CD4-positive, alpha-beta T cell (primary cell): Measurements from ENCODE around the gene TSHZ1. TPM values are rescaled to one million over a fixed set of nuclear protein-coding genes. Genes with fewer than 3 reads are reported as not detected.
A peak's percentile ranks its signal among the peaks of the same experiment; 100 is the strongest.

ENCODE experiments used
- ATAC-seq: fragments of 200-7000 bp; cut with Tn5 transposase; one replicate; pipeline ENCODE4 v1.10.0; 2022; ENCODE audit warnings: mild to moderate bottlenecking; ENCODE audit not compliant: poor library complexity
- CTCF ChIA-PET: fragments of 350-600 bp; sonication (Branson Sonifier 250); formaldehyde crosslinking; loops from one replicate; lab custom pipeline; 2021; ENCODE audit warnings: antibody characterized with exemption, inconsistent platforms; lab: Charles Lee
- POLR2A ChIA-PET: fragments of 350-600 bp; sonication (Branson Sonifier 250); formaldehyde crosslinking; loops from one replicate; lab custom pipeline; 2021; ENCODE audit warnings: antibody characterized with exemption, inconsistent platforms; lab: Charles Lee
- DNase-seq, 14 experiments: peaks; one replicate each; pipeline ENCODE4 v3.0.0-alpha.2; 2013 to 2020; ENCODE audit warnings: mixed read lengths in 2 of 14
- H3K27ac ChIP-seq, 2 donors: one replicate each; pipeline versions ENCODE4 v1.5.1 to v1.7.0; 2013; ENCODE audit warnings: low read length in 2 of 2, low read depth in 1 of 2, mild to moderate bottlenecking in 1 of 2
- H3K27me3 ChIP-seq, 2 experiments: 1 replicate in 1 of 2; 2 replicates in 1 of 2; pipeline versions ENCODE4 v1.6.1 to v1.7.0; 2013; ENCODE audit warnings: low read length in 2 of 2, control low read depth in 1 of 2, mild to moderate bottlenecking in 1 of 2, moderate library complexity in 1 of 2; ENCODE audit not compliant: insufficient read depth in 2 of 2, control insufficient read depth in 1 of 2
- H3K36me3 ChIP-seq: one replicate; pipeline ENCODE4 v1.6.1; 2013; ENCODE audit warnings: low read length, control low read depth; ENCODE audit not compliant: insufficient read depth
- H3K4me1 ChIP-seq: one replicate; pipeline ENCODE4 v1.6.1; 2013; ENCODE audit warnings: low read length, control low read depth; ENCODE audit not compliant: insufficient read depth
- H3K4me3 ChIP-seq: one replicate; pipeline ENCODE4 v1.5.1; 2013; ENCODE audit warnings: mild to moderate bottlenecking, low read length, moderate library complexity
- H3K9me3 ChIP-seq, 2 experiments: 1 replicate in 1 of 2; 2 replicates in 1 of 2; pipeline versions ENCODE4 v1.6.1 to v1.7.0; 2013; ENCODE audit warnings: low read length in 2 of 2, mild to moderate bottlenecking in 2 of 2, control low read depth in 1 of 2, moderate library complexity in 1 of 2; ENCODE audit not compliant: control insufficient read depth in 1 of 2, insufficient read depth in 1 of 2
- H3K27ac Mint-ChIP-seq: one replicate; pipeline ENCODE4 v1.8.0; 2020; ENCODE audit warnings: mixed read lengths
- H3K27me3 Mint-ChIP-seq: one replicate; pipeline ENCODE4 v1.8.0; 2021; ENCODE audit warnings: mixed read lengths
- H3K36me3 Mint-ChIP-seq: one replicate; pipeline ENCODE4 v1.8.0; 2021; ENCODE audit warnings: low read depth, mixed read lengths
- H3K4me1 Mint-ChIP-seq: one replicate; pipeline ENCODE4 v1.8.0; 2021; ENCODE audit warnings: low read depth, mixed read lengths
- H3K4me3 Mint-ChIP-seq: one replicate; pipeline ENCODE4 v1.8.0; 2020; ENCODE audit warnings: mild to moderate bottlenecking, mixed read lengths
- H3K9me3 Mint-ChIP-seq: one replicate; pipeline ENCODE4 v1.8.0; 2020; ENCODE audit warnings: mixed read lengths
- CTCF ChIP-seq: fragments of 200-600 bp; IDR thresholded peaks from one replicate; pipeline ENCODE4 v1.8.0; 2022; ENCODE audit warnings: antibody characterized with exemption, mild to moderate bottlenecking
- intact Hi-C, 2 experiments: fragments of 100-400 bp; cut with DNase I in 1 of 2; cut with micrococcal nuclease in 1 of 2; formaldehyde crosslinking; loops; one replicate each; pipeline versions ENCODE4 v1.15.1 to v1.9.0; 2023 to 2025; cut with DNase I, micrococcal nuclease
- total RNA-seq, 174 experiments: library from RNA in 2 of 174; stranded (reverse) in 2 of 174; gene quantifications; one replicate each; pipeline ENCODE4 v1.2.3 and lab custom pipeline; 2021 to 2026

The TSHZ1 gene
- total RNA-seq, 2 experiments from 2014 or later = 19.9 to 21.5 TPM

DNA sequence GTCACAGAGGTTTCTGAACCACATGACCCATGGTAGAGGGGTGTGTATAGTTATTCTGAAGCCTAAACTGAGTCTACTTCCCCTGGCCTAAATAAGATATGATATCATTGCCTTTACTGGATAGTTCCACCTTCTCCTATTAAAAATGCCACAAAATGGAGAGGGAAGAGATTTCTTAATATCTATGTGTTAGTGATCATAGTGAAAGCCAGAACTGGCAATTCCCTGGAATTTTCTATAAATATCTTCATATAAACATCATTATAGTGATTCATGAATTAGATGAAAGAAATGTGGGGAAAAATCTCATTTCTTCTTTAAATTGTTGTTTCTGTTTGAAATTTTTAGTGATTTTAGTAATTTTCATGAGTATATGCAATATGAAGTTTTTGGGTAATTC lies 45.8 kb downstream of the TSHZ1 start:
- no peak overlapping the region for H3K4me3 Mint-ChIP-seq
- Histone ChIP-seq H3K36me3 (no peaks in the 10 kb centered on the region), H3K27ac (no peak overlapping the region), H3K4me1 (peaks cover 16% of the 10 kb centered on the region), H3K27me3 (no peaks in the 10 kb centered on the region), H3K9me3 (no peaks in the 10 kb centered on the region), H3K4me3 (no peak overlapping the region)
- H3K27me3 Mint-ChIP-seq = no peaks in the 10 kb centered on the region
- no peak overlapping the region for H3K27ac Mint-ChIP-seq
- intact Hi-C loops = no loop called here
- ChIA-PET POLR2A (no interaction called here), CTCF (no interaction called here)
- no peak for TF ChIP-seq CTCF
- H3K9me3 Mint-ChIP-seq = no peaks in the 10 kb centered on the region
- H3K4me1 Mint-ChIP-seq = peaks cover 78% of the 10 kb centered on the region
- ATAC-seq = no peak
- no peaks in the 10 kb centered on the region for H3K36me3 Mint-ChIP-seq
- no peak for DNase-seq

- peaks cover 17% of the 10 kb centered on the region for H3K4me1 ChIP-seq
- POLR2A ChIA-PET = interaction anchor here (1.1 kb wide), 1 partner anchor 47 kb away, joined by 3 read pairs; the partner anchor contains the start of gene TSHZ1
- Mint-ChIP-seq H3K9me3 (no peaks in the 10 kb centered on the region), H3K27me3 (no peaks in the 10 kb centered on the region), H3K36me3 (no peaks in the 10 kb centered on the region), H3K4me3 (no peak overlapping the region), H3K4me1 (peaks cover 79% of the 10 kb centered on the region), H3K27ac (no peak overlapping the region)
- ATAC-seq (no peak), DNase-seq (no peak)
- CTCF ChIA-PET = no interaction called here
- no peak for TF ChIP-seq CTCF
- no peaks in the 10 kb centered on the region for H3K27me3 ChIP-seq
- intact Hi-C loops = no loop called here
- H3K36me3 ChIP-seq = no peaks in the 10 kb centered on the region
- H3K9me3 ChIP-seq = no peaks in the 10 kb centered on the region
- no peak overlapping the region for H3K27ac ChIP-seq
- H3K4me3 ChIP-seq = no peak overlapping the region
Observed at GRCh38 chr18:75257605-75258004, 47.0 kb downstream of the TSHZ1 start.

DNA sequence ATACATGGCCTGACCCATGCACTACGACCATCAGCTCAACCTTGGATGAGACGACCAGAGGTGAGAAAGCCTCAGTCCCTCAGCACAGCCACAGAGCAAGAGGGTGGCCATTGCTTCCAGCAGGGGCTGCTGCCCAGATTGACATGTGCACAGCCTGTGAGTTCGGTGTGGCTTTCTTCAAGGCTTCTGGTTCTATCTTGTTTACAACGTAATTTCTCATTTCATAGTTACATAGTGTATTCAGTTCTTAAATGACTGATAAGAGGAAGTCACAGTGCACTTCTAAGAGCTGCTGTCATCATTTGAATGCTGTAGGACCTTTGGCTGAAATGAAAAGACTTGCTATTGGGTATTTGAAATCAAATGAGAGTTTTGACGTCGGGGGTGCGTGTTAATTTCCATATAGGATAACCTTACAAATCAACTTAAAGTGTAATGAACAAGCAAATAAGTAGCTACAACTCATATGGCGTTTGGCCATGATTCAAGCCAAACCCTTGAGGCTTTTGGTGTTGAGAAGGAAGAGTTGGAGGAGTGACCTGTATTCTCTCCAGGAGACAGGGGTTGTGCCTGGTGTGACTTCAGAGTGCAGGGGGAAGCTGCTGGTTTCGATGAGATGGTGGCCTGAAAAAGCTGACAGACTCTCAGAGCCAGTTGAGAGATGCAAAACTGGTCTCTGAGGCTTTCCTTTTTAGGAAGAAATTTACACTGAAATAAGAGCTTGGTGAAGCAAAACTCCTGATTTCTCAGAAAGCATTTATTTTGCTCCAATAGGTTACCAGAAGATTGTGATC lies 51.0 kb downstream of the TSHZ1 start:
- POLR2A ChIA-PET = interaction anchor here (1.2 kb wide), 1 partner anchor 14 kb away, joined by 3 read pairs; no protein-coding TSS in a partner anchor
- H3K27ac Mint-ChIP-seq = peak overlapping the region; percentile 11
- Histone ChIP-seq H3K27me3 (no peaks in the 10 kb centered on the region), H3K36me3 (no peaks in the 10 kb centered on the region), H3K4me1 (peaks cover 17% of the 10 kb centered on the region), H3K27ac (no peak overlapping the region), H3K4me3 (no peak overlapping the region), H3K9me3 (no peaks in the 10 kb centered on the region)
- no peak for DNase-seq
- ATAC-seq = peak; percentile 17
- intact Hi-C loops = no loop called here
- CTCF ChIA-PET = no interaction called here
- H3K9me3 Mint-ChIP-seq = no peaks in the 10 kb centered on the region
- no peak overlapping the region for H3K4me3 Mint-ChIP-seq
- H3K4me1 Mint-ChIP-seq = peaks cover 79% of the 10 kb centered on the region
- H3K27me3 Mint-ChIP-seq = no peaks in the 10 kb centered on the region
- TF ChIP-seq CTCF = no peak
- no peaks in the 10 kb centered on the region for H3K36me3 Mint-ChIP-seq
